Astrocyte (in vitro differentiated cells and primary cell): ENCODE results near the gene WDR59.

ENCODE experiments used
- EZH2 ChIP-seq: IDR thresholded peaks from 2 replicates; pipeline ENCODE4 v1.6.1; 2012; ENCODE audit warnings: mild to moderate bottlenecking, low read length, inconsistent platforms; ENCODE audit not compliant: insufficient read depth
- TF ChIP-seq, protein P1 (sequence below): IDR thresholded peaks from 2 replicates; pipeline ENCODE4 v1.5.1; 2011; ENCODE audit warnings: low read depth, mild to moderate bottlenecking, inconsistent platforms, low read length, moderate library complexity; ENCODE audit not compliant: insufficient read depth

DNA sequence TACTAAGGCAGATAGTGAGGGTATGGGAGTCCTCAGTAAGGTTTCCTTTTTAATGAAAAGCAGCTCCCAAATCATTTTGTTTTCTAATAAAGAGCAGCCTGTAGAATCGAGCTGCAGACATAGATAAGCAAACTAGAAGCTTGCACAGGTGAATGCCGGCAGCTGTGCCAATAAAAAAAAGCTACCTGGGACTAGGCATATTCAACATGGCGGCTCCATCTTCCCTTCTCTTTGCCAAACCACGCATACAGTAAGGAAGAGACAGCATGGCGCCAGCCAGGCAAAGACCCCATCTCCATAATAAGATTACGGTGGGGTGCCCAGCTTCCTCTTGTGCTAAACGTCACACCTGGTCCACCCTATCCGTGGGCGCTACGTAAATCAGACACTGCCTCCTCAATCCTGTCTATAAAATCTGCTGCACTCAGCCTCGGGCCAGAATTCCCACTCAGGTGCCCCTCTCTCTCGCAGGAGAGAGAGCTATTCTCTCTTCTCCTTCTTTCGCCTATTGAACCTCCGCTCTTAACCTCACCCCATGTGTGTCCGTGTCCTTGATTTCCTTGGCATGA is 117.6 kb downstream of the WDR59 start:
- TF ChIP-seq, protein P1, sequence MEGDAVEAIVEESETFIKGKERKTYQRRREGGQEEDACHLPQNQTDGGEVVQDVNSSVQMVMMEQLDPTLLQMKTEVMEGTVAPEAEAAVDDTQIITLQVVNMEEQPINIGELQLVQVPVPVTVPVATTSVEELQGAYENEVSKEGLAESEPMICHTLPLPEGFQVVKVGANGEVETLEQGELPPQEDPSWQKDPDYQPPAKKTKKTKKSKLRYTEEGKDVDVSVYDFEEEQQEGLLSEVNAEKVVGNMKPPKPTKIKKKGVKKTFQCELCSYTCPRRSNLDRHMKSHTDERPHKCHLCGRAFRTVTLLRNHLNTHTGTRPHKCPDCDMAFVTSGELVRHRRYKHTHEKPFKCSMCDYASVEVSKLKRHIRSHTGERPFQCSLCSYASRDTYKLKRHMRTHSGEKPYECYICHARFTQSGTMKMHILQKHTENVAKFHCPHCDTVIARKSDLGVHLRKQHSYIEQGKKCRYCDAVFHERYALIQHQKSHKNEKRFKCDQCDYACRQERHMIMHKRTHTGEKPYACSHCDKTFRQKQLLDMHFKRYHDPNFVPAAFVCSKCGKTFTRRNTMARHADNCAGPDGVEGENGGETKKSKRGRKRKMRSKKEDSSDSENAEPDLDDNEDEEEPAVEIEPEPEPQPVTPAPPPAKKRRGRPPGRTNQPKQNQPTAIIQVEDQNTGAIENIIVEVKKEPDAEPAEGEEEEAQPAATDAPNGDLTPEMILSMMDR, result no peak
- TF ChIP-seq EZH2, result no peak
